ENCODE results near the gene CYP24A1. TPM values are rescaled to one million over a fixed set of nuclear protein-coding genes. Genes with fewer than 3 reads are reported as not detected.

The CYP24A1 gene
- total RNA-seq, 3 donors from 2014 or later: not detected

DNA sequence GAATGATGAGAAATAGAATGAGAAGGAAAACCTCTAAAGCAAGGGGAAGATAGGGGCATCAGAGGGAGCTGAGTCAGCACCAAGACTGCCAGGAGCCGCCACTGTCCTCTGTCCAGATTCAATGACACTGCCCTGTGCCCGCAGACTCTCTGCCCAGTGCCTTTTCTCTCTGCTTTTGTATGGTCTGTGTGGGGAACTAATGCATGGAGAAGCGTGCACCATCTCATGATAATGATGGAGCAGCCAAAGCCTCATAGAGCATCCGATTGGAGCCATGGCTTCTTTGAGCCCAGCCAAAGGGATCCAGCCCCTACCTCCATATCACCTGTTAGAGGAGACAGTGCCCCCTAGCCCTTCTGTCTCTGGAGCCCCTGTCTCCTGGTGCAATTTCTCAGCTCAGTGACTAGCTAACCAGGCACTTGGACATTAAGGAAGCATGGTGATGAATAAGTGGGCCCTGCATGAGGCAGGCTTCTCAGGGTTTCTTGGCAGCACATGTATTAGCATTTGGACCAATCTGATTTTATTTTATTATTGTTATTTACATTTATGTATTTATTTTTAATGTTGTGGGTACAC lies 27.6 kb upstream of the CYP24A1 start:
- no peaks in the 10 kb centered on the region for H3K9me3 ChIP-seq
- TF ChIP-seq, protein P1, sequence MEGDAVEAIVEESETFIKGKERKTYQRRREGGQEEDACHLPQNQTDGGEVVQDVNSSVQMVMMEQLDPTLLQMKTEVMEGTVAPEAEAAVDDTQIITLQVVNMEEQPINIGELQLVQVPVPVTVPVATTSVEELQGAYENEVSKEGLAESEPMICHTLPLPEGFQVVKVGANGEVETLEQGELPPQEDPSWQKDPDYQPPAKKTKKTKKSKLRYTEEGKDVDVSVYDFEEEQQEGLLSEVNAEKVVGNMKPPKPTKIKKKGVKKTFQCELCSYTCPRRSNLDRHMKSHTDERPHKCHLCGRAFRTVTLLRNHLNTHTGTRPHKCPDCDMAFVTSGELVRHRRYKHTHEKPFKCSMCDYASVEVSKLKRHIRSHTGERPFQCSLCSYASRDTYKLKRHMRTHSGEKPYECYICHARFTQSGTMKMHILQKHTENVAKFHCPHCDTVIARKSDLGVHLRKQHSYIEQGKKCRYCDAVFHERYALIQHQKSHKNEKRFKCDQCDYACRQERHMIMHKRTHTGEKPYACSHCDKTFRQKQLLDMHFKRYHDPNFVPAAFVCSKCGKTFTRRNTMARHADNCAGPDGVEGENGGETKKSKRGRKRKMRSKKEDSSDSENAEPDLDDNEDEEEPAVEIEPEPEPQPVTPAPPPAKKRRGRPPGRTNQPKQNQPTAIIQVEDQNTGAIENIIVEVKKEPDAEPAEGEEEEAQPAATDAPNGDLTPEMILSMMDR (IDR thresholded peaks at IDR 0.05): no peak
- intact Hi-C loops (cut with DNase I, micrococcal nuclease): no loop called here
- H3K4me3 ChIP-seq: no peak overlapping the region
- peaks cover 15% of the 10 kb centered on the region for H3K4me1 ChIP-seq (ENCODE audit: low read depth)
- H3K36me3 ChIP-seq (ENCODE audit: low read depth): no peaks in the 10 kb centered on the region
- ATAC-seq (no peak), DNase-seq (no peak)

DNA sequence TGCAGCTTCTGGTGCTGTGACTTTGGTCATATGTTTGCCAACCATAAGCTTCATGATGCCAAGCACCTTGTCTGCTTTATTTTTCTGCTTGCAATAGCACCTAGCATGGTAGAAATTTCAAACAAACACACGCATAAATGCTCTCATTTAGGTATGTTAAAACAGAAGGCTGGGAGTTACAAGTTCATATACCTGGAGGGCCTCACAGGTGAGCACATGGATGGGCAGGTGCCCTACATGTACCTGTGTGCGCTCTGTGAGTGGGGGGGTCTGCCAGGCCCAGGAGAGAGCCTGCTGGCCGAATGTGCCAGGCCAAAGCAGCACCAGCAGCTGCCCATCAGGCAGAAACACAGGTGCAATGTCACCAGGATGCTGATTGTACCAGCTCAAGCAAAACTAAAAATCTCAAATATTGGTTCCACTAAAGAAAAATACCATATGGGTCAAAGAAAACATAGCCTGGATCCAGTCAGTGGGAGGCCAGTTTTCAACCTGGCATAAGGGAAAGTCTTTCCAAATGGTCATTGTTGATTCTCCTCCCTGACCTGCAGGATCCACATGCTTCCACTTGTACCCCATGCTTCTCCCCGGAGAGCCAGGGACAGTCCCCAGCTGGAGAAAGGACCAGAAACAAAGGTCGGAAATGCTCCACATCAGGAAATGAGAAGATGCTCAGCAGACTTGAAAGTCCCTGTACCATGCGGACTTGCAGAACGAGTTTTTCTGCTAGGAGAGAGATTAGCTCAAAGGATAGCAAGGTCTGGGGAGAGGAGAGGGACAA lies 26.9 kb upstream of the CYP24A1 start:
- H3K4me1 ChIP-seq (ENCODE audit: low read depth): peaks cover 15% of the 10 kb centered on the region
- DNase-seq: peak in 1 of 3 donors; percentile 64
- TF ChIP-seq, protein P1 (IDR thresholded peaks at IDR 0.05): no peak
- peak; percentile 47 for ATAC-seq
- no peaks in the 10 kb centered on the region for H3K9me3 ChIP-seq
- H3K4me3 ChIP-seq: no peak overlapping the region
- H3K36me3 ChIP-seq (ENCODE audit: low read depth): no peaks in the 10 kb centered on the region
- intact Hi-C loops (cut with DNase I, micrococcal nuclease): no loop called here

DNA sequence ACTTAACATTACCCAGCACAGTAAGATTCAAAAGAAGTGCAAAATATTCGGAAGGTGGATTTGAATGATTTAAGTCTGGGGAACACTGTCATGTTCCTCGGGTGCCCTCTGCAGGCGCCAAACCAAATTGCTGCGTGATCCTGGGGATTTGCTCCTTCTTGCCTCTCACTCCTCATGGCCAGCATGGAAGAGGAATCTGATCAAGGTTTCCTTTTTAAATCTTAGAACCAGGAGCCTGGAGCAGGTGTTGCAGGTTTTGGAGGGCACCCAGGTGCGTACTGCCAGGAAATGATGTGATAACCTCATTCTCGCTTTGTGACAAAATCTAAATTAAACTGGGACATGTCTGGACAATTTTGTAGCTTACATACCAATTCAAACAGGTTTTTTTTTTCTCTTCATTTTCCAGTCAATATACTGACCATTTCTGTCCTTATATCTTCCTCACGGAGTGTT lies 26.0 kb upstream of the CYP24A1 start:
- Histone ChIP-seq H3K36me3 (ENCODE audit: low read depth) (no peaks in the 10 kb centered on the region), H3K4me1 (ENCODE audit: low read depth) (peaks cover 15% of the 10 kb centered on the region), H3K9me3 (no peaks in the 10 kb centered on the region), H3K4me3 (no peak overlapping the region)
- TF ChIP-seq, protein P1 (IDR thresholded peaks at IDR 0.05): peak; percentile 81
- ATAC-seq (peak; percentile 71), DNase-seq (peak; percentile 70 to 91 (median 88))
- intact Hi-C loops (cut with DNase I, micrococcal nuclease): loop anchor here (2.0 to 5.0 kb wide), 2 partner anchors 102 to 103 kb away; no protein-coding TSS in a partner anchor

DNA sequence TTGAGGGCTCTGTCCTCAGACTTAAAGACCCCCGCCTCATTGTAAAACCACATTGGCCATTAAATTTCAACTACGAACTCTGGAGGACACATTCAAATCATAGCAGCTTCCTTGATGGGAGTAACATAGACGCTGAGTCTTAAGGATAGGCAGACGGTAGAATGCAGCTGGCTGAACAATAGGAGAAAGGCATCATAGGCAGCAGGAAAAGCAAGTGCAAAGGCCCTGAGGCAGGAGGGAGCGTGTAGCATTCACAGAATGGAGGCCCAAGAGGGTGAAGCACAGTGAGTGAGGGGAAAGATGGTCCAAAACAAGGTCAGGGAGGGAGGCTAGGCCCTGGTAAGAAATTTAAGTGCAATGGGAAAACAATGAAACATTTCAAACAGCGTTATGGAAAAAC lies 25.5 kb upstream of the CYP24A1 start:
- TF ChIP-seq, protein P1 (IDR thresholded peaks at IDR 0.05): no peak
- Histone ChIP-seq H3K4me1 (ENCODE audit: low read depth) (peaks cover 15% of the 10 kb centered on the region), H3K9me3 (no peaks in the 10 kb centered on the region), H3K4me3 (no peak overlapping the region), H3K36me3 (ENCODE audit: low read depth) (no peaks in the 10 kb centered on the region)
- DNase-seq (no peak), ATAC-seq (no peak)
- intact Hi-C loops (cut with DNase I, micrococcal nuclease): loop anchor here (2.0 to 5.0 kb wide), 2 partner anchors 102 kb away; no protein-coding TSS in a partner anchor

DNA sequence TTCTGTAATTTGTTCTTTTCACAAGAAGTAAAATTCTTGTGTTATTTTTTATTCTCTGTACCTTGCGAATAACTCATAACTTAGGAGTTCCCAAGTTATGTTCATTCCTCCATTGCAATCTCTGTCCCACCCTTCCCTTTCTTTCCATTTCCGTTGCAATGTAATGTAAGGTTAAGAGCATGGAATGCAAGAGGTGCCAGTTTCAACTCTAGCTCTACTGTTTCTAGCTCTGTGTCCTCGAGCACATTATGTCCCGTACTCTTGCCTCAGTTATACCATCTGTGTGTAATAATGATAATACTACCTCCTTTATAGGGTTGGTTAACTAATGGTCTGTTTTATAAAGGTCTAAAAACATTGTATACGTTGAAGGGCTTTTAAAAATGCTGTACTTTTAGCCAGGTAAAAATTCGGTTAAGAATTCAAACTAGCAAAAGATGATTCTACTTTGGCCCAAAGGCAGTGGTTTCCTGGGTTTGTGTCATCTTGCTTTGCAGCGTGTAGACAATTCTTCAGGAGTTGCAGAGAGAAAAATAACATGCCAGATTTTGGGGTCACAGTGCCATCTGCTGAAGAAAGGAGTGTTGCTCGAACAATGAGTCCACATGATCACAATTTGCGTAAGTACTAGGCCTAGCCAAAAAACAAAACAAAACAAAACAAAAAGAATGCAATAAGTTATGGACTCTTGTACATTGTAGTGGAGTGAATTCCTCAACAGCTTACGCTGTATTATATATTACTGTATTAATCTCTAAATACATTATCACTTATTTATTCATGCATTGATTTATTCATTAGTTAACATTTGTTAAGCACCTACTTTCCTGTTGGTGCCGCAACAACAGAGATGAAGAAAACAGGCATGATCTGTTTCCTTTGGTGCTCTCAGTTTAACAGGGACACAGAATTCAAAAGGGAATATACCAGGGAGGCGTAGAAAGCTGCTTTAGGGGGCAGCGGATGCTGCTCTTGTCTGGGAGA lies 24.1 kb upstream of the CYP24A1 start:
- H3K4me3 ChIP-seq: no peak overlapping the region
- H3K9me3 ChIP-seq: no peaks in the 10 kb centered on the region
- DNase-seq (no peak), ATAC-seq (no peak)
- peaks cover 5% of the 10 kb centered on the region for H3K4me1 ChIP-seq (ENCODE audit: low read depth)
- TF ChIP-seq, protein P1 (IDR thresholded peaks at IDR 0.05): no peak
- intact Hi-C loops (cut with DNase I, micrococcal nuclease): loop anchor here (2.0 to 5.0 kb wide), 2 partner anchors 101 kb away; no protein-coding TSS in a partner anchor
- no peaks in the 10 kb centered on the region for H3K36me3 ChIP-seq (ENCODE audit: low read depth)
